ENCODE results near the gene PICK1. TPM values are rescaled to one million over a fixed set of nuclear protein-coding genes. Genes with fewer than 3 reads are reported as not detected.
A peak's percentile ranks its signal among the peaks of the same experiment; 100 is the strongest.

Gene PICK1
- polyA plus RNA-seq, 1 experiment: 32.4 TPM

GRCh38 chr22:38081636-38081940 is 24.4 kb downstream of the PICK1 start:
- Histone ChIP-seq H3K36me3 (ENCODE audit: control insufficient read depth, insufficient read depth, low read length) (no peaks in the 10 kb centered on the region), H3K27me3 (ENCODE audit: control insufficient read depth, insufficient read depth, low read length) (peaks cover 3% of the 10 kb centered on the region; the same call in 1 of the 2 replicates), H3K4me3 (ENCODE audit: low read depth, low read length) (peak overlapping the region; percentile 13)
- DNase-seq (ENCODE audit: low read depth): no peak
- POLR2A ChIA-PET: no interaction called here
- CTCF ChIA-PET: no interaction called here
- no peak for TF ChIP-seq CTCF (IDR thresholded peaks at IDR 0.05; ENCODE audit: insufficient read depth, low read depth, low read length)

GRCh38 chr22:38081941-38082828 is 25.0 kb downstream of the PICK1 start:
- no peak for TF ChIP-seq CTCF (IDR thresholded peaks at IDR 0.05; ENCODE audit: insufficient read depth, low read depth, low read length)
- ChIA-PET POLR2A (no interaction called here), CTCF (interaction anchor here (2.0 kb wide), 1 partner anchor 16 kb away, joined by 6 read pairs; no protein-coding TSS in a partner anchor)

GRCh38 chr22:38082986-38083710 is 25.9 kb downstream of the PICK1 start:
- no peak overlapping the region for H3K4me3 ChIP-seq (ENCODE audit: low read depth, low read length)
- no peak for DNase-seq (ENCODE audit: low read depth)
- no peaks in the 10 kb centered on the region for H3K36me3 ChIP-seq (ENCODE audit: control insufficient read depth, insufficient read depth, low read length)
- ChIA-PET POLR2A (no interaction called here), CTCF (interaction anchor here (2.0 kb wide), 1 partner anchor 15 kb away, joined by 6 read pairs; no protein-coding TSS in a partner anchor)
- peaks cover 3% of the 10 kb centered on the region; the same call in 1 of the 2 replicates for H3K27me3 ChIP-seq (ENCODE audit: control insufficient read depth, insufficient read depth, low read length)
- no peak for TF ChIP-seq CTCF (IDR thresholded peaks at IDR 0.05; ENCODE audit: insufficient read depth, low read depth, low read length)

More at GRCh38 chr22:38081941-38082828, 25.0 kb downstream of the PICK1 start:
- no peak for DNase-seq (ENCODE audit: low read depth)
- Histone ChIP-seq H3K4me3 (ENCODE audit: low read depth, low read length) (no peak overlapping the region; the same call in 1 of the 2 replicates), H3K36me3 (ENCODE audit: control insufficient read depth, insufficient read depth, low read length) (no peaks in the 10 kb centered on the region), H3K27me3 (ENCODE audit: control insufficient read depth, insufficient read depth, low read length) (peaks cover 3% of the 10 kb centered on the region; the same call in 1 of the 2 replicates)

- Histone ChIP-seq H3K4me3 (ENCODE audit: low read depth, low read length) (no peak within 1 kb of the TSS), H3K36me3 (ENCODE audit: control insufficient read depth, insufficient read depth, low read length) (no peaks in the 10 kb centered on the region), H3K27me3 (ENCODE audit: control insufficient read depth, insufficient read depth, low read length) (peaks cover 3% of the 10 kb centered on the region; the same call in 1 of the 2 replicates)
- POLR2A ChIA-PET: no interaction called here
- no peak for DNase-seq (ENCODE audit: low read depth)
- CTCF ChIA-PET: interaction anchor here (1.3 kb wide), 2 partner anchors 15 kb away, joined by 4 to 8 read pairs; no protein-coding TSS in a partner anchor
- TF ChIP-seq CTCF (IDR thresholded peaks at IDR 0.05; ENCODE audit: insufficient read depth, low read depth, low read length): no peak
Observed at GRCh38 chr22:38083931-38084631, 26.9 kb downstream of the PICK1 start, which contains the start of gene SLC16A8. Gene SLC16A8 (minus strand): TSS chr22:38084184. CDS start chr22:38082873, 1,311 bp downstream.

Measured in BJ (cell line).